NCI-H2081 (cell line): Measurements from ENCODE around the gene RPS6KA5.
"Not testable (repeated sequence)": the region's sequence is repeated elsewhere in the genome, so short reads cannot be mapped to it uniquely, and the experiment has no call there.

ENCODE experiments used
- DNase-seq, 2 experiments: peaks; one replicate each; lab custom pipeline; 2025; lab: John Stamatoyannopoulos, UW

The RPS6KA5 gene

DNA sequence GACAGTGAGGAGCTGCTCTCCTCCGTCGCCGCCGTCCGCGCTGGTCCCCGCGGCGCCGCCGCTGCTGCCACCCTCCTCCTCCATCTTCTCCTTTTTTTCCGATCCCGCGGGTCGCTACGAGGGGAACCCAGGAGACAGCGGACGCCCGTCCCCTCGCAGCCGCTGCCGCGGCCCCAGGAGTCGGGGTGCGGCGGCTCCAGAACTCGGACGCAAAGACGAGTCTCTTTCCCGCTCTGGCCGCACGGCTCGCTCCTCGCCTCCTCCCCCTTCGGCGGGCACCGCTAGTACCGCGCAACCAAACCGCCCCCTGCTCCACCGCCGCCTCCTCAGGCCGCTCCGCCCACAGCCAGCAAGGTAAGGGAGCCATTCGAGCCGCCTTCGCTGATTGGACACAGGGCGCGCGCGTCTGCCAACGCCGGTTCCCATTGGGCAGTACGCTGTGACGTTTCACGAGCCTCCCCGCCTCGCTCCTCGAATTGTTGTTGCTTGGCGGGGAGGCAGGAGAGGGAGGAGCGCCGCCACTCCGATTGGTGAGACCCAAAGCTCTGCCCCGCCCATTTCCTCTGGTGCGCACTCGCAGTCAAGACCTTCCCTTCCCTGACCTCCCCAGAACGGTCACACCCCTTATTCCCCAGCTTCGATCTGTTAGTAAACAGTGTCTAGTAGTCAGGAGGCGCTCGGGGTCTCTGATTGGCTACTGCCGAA is at the start of gene RPS6KA5:
RPS6KA5 (minus strand) TSS at position 291 of the 705 bp plus-strand sequence; CDS start at position 84, 207 bp downstream.
- DNase-seq: peak; percentile 100

GRCh38 chr14:91108941-91109611 is 48.6 kb upstream of the RPS6KA5 start:
- no peak for DNase-seq

GRCh38 chr14:91103116-91103515 is 42.7 kb upstream of the RPS6KA5 start:
- no peak for DNase-seq

DNA sequence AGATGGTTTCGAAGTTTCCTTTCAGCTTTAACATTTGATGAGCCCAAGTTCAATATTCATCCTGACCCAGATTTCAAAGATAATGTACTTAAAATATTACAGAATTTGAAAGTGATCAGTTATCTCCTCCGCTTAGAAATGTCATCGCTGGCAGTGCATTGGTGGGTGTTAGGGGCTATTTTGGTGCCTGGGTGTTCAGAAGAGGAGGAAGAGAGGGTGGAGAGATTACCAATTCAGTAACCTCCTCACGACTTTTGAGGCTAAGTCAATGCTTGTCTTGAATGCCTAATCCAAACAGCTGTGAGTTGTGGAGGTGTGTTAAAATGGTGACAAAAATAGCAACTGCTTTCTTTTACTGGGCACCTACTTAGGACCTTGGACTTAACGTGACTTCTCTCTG is 39.7 kb upstream of the RPS6KA5 start:
- DNase-seq: no peak

GRCh38 chr14:91098591-91098990 is 38.1 kb upstream of the RPS6KA5 start:
- DNase-seq: no peak

DNA sequence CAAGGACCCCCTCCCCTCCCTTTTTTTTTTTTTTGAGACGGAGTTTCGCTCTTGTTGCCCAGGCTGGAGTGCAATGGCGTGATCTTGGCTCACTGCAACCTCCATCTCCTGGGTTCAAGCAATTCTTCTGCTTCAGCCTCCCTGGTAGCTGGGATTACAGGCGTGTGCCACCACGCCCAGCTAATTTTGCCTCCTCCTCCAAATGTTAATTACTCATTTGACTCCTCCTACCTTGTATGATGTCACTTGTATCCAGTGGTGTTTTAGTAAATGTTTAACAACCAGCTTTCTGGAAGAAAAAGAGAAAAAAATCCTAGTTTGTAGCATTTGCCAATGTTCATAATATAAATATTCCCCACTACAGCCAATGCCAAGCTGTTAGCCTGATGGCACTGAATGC is 37.2 kb upstream of the RPS6KA5 start:
- not testable (repeated sequence) for DNase-seq

DNA sequence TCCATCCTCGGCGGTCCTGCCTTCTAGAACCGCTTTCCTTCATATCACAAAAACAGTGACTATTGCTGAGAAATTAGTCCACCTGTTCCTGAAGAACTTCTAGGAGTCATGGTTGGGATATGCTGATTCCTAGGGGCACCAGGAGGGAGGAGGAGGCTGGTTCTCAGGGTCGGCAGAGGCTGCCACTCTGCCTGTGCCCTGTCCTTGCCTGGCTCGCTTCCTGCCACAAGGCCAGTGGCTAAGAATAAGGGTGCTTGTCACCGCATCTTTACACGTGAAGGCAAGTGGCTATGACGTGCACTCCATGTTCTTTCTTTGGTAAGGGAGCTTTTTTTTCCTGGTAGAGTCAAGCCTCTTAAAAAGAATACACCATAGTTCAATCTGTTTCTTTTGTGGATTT is 34.7 kb upstream of the RPS6KA5 start:
- DNase-seq: no peak

DNA sequence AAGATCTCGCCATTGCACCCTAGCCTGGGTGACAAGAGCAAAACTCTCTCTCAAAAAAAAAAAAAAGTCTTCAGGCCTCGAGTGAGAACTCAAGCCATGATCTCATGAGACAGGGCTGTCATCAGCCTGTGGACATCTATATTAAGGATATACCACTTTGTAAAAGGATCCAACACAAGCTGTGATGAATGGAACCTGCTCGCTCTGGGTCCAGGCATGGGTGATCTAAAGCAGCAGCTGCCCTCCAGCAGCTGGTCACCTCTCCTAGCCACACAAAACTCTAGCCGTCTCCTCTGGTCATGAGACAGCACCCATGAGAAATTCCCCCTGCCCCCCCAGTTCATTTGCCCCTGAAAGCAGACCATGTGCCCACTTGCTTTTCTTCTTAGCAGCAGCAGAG is 34.3 kb upstream of the RPS6KA5 start:
- DNase-seq: no peak

DNA sequence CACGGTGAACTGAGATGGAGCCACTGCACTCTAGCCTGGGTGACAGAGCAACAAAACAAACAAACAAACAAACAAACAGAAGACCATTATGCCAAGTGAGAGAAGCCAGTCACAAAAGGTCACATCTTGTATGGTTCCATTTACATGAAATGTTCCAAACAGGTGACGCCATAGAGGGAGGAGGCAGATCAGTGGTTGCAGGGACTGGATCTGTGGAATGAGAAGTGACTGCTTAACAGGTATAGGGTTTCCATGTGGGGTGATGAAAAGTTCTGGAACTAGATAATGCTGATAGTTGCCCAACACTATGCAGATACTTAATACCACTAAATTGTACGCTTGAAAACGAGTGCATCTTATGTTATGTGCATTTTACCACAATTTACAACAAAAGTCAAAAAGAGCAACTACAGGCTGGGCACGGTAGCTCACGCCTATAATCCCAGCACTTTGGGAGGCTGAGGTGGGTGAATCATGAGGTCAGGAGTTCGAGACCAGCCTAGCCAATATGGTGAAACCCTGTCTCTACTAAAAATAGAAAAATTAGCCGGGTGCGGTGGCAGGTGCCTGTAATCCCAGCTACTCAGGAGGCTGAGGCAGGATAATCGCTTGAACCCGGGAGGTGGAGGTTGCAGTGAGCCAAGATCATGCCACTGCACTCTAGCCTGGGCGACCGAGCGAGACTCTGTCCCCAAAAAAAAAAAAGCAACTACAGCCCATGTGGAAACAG is 33.5 kb upstream of the RPS6KA5 start:
- DNase-seq: not testable (repeated sequence)

DNA sequence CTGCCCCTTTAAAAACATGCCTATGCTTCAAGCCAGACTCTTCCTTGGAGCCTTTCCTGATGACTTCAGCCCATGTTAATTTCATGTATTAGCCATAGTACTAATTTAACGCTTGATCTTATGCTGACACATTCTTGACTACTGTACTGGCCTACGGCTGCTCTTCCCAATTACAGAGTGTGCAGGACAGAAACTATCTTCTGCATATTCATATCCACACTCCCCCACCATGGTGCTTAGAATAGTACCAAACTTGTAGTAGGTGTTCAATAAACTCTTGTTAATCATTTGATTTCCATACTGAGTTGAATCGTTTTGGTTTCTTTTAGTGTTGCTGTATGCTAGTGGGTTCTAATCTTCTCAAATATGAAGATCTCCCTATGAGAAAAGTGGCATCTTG is 31.6 kb upstream of the RPS6KA5 start:
- DNase-seq: no peak

DNA sequence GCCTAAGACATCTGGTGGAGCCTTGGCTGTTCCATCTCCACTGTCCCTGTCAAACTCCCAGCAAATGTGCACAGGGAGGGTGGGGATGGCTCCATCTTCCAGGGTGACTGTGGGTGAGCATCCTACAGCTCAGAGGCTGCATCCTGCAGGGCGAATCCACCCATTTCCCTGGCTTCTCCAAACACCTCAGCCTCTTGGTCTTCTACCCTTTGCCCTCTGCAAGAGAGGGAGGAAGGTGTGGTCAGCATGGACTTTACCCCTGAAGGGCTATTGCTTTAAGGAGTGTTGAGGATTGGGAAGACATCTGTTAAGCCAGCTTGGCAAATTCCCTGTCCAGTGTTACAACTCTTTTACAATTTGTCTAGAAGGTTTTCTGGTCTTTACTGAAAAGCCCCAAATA is 30.3 kb upstream of the RPS6KA5 start:
- no peak for DNase-seq

GRCh38 chr14:91089958-91090535 is 29.6 kb upstream of the RPS6KA5 start:
- DNase-seq: no peak

- DNase-seq: no peak
These were observed 28.3 kb upstream of the RPS6KA5 start for GRCh38 chr14:91088585-91089235.

GRCh38 chr14:91087470-91087869 is 27.0 kb upstream of the RPS6KA5 start:
- DNase-seq: not testable (repeated sequence)

- no peak for DNase-seq
These were observed 24.1 kb upstream of the RPS6KA5 start for GRCh38 chr14:91084516-91084915.

DNA sequence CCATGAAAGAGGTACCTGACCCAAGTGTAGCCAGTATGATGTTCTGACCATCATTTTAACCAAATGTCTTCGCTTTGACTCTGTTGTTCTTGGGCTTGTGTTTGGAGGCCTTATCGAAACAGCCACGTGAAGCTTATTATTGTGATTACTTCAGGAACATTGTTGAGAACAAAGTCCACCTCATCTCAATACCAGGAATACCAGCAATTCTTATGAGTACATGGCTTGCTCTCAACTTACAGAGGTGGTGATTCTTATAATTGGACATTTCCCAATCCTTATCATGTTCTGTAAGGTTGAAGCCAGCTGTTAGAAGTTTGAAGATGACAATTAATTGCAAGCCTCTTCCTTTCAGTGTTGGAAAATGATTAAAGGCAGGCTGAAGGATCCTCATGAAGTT is 21.8 kb upstream of the RPS6KA5 start:
- DNase-seq: no peak

- DNase-seq: no peak
These were observed 19.6 kb upstream of the RPS6KA5 start for GRCh38 chr14:91080071-91080470.

DNA sequence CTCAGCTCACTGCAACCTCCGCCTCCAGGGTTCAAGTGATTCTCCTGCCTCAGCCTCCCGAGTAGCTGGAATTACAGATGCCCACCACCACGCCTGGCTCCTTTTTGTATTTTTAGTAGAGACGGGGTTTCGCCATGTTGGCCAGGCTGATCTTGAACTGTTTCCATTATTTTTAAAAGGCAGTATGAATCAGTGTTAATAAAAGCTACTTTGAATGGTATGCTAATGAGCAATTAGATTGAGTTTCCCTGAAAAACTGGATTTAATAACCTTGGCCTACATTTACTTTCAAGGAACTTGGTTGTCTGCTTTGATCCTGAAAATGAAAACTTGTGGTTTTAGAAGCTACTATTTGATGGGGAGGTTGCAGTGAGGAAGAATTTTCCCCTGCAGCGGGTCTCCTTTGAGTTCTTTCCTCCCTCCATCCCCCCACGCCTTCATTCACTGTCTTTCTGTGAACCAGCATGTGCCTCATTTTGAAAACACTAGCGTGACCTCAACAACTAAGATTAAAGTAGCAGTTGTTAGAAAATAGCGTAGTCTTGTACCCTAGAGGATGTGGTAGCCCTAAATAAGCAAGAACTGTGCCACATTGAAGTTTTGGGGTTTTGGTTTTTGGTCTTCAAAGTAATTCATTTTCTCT is 17.8 kb upstream of the RPS6KA5 start:
- DNase-seq: no peak

GRCh38 chr14:91075553-91075952 is 15.1 kb upstream of the RPS6KA5 start:
- no peak for DNase-seq

- no peak for DNase-seq
These were observed 10.1 kb upstream of the RPS6KA5 start for GRCh38 chr14:91070572-91070971.

DNA sequence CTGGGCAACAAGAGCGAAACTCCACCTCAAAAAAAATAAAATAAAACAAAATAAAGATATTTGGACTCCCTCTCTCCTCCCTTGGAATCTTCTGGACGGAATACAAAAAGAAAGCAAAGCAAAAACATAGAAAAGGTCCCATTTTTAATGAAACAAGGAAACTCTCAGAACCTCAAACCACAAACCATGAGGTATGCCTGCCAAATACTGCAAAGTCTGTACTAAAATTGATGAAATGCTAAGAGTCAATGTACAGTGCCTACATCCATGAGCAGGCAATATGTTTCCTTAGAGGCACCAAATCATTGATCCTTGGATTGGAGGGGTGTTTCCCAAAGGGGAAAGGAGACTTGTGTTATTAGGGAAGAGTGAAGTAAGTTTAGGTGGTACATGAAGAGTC is 8.2 kb upstream of the RPS6KA5 start:
- no peak for DNase-seq

GRCh38 chr14:91067186-91067585 is 6.7 kb upstream of the RPS6KA5 start:
- DNase-seq: no peak
